Activated CD8-positive, alpha-beta memory T cell treated with anti-CD3 and anti-CD28 coated beads, Interleukin-2, amount 50 U/mL, for 48 hours (primary cell): ENCODE data around the gene ADAMTS2.

ENCODE experiments used
- DNase-seq: peaks from one replicate; pipeline ENCODE4 v3.0.0-alpha.2; 2020

Gene ADAMTS2

GRCh38 chr5:179250561-179251225, 94.6 kb downstream of the ADAMTS2 start:
- DNase-seq, result no peak

DNA sequence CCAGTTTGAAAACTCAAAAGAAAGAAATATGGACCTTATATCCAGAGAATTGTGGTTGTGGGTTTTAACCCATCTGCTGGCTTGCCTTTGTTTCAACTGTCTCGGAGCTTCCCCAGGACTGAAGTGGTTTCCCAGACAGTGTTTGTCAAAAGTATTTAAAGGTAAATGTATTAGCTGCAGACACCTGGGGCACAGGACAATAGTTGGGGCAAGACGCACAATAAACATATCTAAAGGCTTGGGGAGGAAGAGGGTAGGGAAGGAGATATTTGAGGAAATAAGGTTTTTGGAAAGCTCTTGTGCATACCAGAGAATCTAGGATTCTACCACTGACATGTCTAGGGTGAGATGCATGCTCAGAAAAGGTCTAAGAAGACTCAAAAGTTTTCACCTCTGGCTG, 99.0 kb downstream of the ADAMTS2 start:
- DNase-seq, result no peak

- DNase-seq, result no peak
These were observed 100.2 kb downstream of the ADAMTS2 start for GRCh38 chr5:179245031-179245430.

GRCh38 chr5:179244044-179244443, 101.2 kb downstream of the ADAMTS2 start:
- no peak for DNase-seq

DNA sequence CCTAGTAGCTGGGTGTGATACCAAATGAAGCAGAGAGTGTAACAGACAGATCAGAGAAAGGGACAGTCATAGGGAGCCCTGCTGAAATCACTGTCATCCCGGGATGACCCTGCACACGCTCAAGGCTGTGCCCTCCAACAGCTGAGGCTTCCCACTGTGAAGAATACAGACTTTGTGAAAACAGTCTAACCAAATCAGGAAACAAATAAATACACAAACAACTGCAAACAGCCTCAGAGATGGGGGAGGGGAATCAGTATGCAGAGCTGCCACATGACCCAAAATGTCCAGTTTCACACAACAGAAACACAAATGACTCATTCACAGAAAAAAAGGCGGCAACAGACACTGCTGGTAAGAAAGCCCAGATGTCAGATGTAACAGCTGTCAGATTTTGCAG, 101.9 kb downstream of the ADAMTS2 start:
- no peak for DNase-seq

GRCh38 chr5:179242676-179243075, 102.6 kb downstream of the ADAMTS2 start:
- no peak for DNase-seq

GRCh38 chr5:179241764-179242370, 103.4 kb downstream of the ADAMTS2 start:
- no peak for DNase-seq

DNA sequence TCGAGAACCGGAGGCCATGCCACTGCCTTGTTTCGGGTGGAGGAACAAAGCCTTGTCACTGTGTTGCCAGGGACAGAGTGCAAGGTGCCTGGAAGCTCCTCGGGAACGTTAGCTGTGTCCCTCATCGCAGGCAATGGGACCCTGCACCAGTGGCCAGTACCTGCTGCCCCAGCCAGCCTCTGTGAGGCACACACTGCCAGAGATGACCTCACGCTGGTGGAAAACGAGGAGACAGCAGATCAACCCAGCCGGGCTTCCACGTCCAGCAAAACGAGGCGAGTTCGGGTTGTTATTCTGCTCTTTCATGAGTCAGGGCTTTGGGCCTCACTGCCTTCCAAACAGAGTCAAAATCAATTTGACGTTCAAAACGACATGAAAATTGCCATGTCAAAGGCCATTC, 104.1 kb downstream of the ADAMTS2 start:
- DNase-seq, result no peak

- DNase-seq, result no peak
These were observed 104.7 kb downstream of the ADAMTS2 start for GRCh38 chr5:179240561-179240960.

DNA sequence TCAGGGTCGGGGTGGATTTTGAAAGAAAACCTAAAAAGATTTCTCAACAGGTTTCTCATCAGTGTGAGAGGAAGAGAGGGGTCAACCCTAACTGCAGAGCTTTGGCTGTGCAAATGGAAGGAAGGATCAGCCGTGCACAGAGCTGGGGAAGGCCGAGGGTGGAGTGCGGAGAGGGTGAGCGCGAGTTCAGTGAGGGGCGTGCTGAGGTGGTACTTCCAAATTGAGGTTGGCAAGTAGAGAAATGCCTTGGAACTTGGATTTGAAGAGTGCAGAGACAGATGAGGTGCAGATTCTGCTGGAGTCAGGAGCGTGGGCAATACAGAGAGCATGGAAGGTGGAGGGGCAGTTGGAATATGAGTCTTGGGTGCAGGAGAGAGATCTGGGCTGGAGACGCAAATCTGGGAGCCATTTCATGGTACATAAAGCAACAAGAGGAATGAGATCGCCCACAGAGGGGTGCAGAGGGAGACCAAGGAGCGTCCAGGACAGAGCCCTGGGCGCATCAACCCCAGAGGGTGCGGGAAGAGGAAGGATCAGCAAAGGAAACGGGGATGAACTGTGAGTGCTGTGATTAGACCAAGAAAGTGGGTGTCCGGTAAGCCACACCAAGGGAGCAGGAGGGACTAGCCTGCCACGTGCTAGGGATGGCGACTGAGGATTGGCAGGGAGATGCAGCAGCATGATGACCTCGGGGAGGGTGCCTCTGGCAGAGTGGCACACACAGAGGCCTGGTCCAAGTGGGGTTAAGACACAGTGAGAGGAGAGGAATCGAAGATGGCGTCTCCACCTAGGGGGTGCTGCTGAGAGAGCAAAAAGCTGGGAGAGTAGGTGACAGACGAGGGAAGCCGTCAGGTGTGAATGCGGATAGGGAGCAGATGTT, 105.8 kb downstream of the ADAMTS2 start:
- DNase-seq, result peak; percentile 17

DNA sequence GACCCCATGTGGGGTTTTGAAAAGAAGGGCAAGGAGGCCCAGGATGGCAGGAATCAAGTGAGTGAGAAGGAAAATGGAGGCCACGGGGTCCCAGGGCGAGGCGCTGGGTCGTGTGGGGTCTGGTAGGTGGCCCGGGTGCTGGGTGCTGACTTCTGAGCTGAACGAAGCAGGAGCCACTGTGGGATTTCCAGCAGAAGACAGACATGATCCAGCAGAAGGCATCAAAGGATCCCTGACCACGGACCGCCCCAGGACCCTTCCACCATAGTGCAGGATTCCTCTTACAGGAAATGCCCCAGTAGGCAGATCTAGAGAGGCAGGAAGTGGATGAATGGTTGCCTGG, 106.7 kb downstream of the ADAMTS2 start:
- DNase-seq, result peak; percentile 18

GRCh38 chr5:179237770-179238627, 107.3 kb downstream of the ADAMTS2 start:
- DNase-seq, result peak; percentile 28

- peak; percentile 17 for DNase-seq
These were observed 109.6 kb downstream of the ADAMTS2 start for GRCh38 chr5:179235416-179236400.

- peak; percentile 32 for DNase-seq
These were observed 110.6 kb downstream of the ADAMTS2 start for GRCh38 chr5:179234563-179235135.

DNA sequence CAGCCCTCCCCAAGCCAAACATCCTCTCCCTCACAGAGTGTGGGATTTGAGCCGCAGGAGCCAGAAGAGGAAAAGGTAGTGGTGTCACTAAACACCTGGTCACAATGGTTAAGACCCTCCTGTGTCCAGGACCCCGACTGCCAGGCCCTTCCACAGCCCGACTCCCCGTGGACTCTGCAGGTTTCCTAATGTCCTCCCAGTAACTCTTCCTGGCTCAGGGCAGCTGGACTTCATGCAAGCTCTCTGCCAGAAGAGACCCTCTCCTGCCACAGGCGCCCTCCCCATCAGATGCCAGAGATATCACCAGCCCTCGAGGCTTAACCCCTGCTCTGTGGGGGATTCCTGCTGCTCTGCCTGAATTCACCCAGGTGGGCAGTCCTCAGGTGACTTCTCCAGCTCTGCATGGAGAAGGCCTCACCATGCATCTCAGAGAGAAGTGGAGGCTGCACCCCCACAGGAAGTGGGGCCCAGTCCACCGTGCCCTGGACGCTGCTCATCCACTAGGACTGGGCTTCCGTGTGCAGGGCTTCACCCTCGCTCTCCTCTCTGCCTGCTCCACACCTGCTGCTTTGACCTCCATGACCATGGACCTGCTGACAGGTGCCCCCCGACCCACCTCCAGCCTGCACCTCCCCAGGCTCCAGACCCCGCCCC, 111.2 kb downstream of the ADAMTS2 start:
- DNase-seq, result peak; percentile 23

DNA sequence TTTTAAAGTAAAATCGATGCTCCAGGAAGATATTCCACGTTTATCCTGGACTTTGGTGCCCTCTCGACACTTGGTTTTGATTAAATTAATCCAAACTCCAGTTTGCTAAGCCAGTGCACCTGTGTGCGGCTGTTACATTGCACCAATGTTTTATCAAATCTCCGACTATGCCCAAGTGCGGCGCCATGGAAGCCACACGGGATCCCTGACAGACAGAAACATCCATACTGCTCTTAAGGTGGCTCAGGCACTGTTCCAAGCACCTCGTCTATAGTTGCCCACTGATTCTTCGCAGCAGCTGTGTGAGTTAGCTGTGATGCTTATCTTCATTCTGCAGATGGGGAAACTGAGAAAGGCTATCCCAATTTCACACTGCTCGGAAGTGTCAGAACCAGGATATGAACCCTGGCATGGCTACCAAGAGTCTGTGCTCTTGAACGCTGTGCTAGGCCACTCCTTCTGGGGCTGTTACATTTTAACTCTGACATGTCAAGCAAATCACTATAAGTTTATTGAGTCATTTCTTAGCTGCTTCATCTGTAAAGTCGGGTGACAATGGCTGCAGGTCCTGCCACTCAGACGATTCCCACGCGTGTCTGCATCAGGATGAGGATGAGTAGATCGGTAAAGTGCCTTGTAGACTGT, 113.0 kb downstream of the ADAMTS2 start:
- DNase-seq, result no peak

DNA sequence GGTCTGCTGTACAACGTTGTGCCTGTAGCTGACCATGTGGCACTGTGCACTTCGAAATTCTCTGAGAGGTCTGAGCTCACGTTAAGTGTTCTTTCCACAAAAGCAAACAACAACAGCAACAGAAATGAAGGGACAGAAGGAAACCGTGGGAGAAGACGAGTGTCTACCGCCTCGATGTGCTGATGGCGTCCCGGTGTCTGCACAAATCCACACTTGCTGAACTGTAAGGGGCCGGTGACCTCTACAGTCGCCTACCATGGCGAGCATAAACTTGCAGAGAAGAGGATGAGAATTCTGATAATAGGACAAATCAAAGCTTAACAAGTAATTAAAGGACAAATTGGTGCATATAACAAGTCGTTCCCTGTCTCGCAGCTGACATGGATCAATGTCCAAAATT, 114.0 kb downstream of the ADAMTS2 start:
- no peak for DNase-seq

DNA sequence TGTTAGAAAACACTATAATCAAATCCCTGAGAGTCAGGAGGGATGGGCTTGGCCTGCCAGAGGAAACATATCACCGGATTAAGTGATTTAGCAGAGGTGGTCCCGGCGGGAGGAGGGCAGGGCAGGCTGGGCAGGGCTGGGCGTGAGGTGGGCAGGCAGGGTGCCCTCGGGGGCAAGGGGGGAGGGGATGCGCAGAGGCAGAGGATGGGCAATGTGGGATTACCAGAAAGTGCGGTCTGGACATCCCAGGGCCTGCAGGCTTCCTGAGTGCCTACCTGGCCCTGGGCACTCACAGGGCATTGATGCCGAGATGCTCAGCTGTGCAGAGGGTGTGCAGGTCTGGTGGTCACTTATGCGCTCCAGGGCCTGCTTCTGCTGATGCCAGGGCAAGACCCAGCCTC, 115.2 kb downstream of the ADAMTS2 start:
- peak; percentile 8 for DNase-seq

- DNase-seq, result peak; percentile 28
These were observed 115.9 kb downstream of the ADAMTS2 start for GRCh38 chr5:179229331-179229831.
